SK-N-SH (cell line): ENCODE results near the gene RBM10. TPM values are rescaled to one million over a fixed set of nuclear protein-coding genes. Genes with fewer than 3 reads are reported as not detected.

ENCODE experiments used
- CTCF ChIA-PET: fragments of 300-600, 350-600 bp; formaldehyde crosslinking; extraction: SDS; loops from one replicate; lab custom pipeline; 2021; lab: Yijun Ruan, JAX
- POLR2A ChIA-PET: fragments of 350-600 bp; sonication (Branson Sonifier 250); formaldehyde crosslinking; extraction: SDS; loops from one replicate; lab custom pipeline; 2020; ENCODE audit warnings: antibody characterized with exemption, inconsistent platforms; lab: Yijun Ruan, JAX
- DNase-seq: peaks from one replicate; pipeline ENCODE4 v3.0.0; 2012
- H2AFZ ChIP-seq: fragments of 200-600 bp; sonication (generic); 2 replicates; pipeline ENCODE4 v1.8.1; 2016; ENCODE audit warnings: antibody characterized with exemption, mild to moderate bottlenecking, low read depth
- H3F3A ChIP-seq: fragments of 200-600 bp; sonication (generic); replicated peaks from 2 replicates; pipeline ENCODE3; 2016; ENCODE audit warnings: antibody characterized with exemption, mild to moderate bottlenecking; ENCODE audit not compliant: insufficient read depth
- H3K27ac ChIP-seq, 2 experiments: fragments of 200-500 bp in 1 of 2; fragments of 200-600 bp in 1 of 2; sonication (Bioruptor generic) in 1 of 2; sonication (generic), shearing (Covaris generic) in 1 of 2; 2 replicates each; pipeline versions ENCODE4 v1.5.1 to v1.6.1; 2014 to 2016; ENCODE audit warnings: low read depth in 2 of 2, inconsistent platforms in 1 of 2, low read length in 1 of 2, mild to moderate bottlenecking in 1 of 2, mixed read lengths in 1 of 2
- H3K27me3 ChIP-seq: fragments of 200-600 bp; sonication (generic), shearing (Covaris generic); 2 replicates; pipeline ENCODE4 v1.6.1; 2016; ENCODE audit warnings: mixed run types; ENCODE audit not compliant: insufficient read depth
- H3K36me3 ChIP-seq, 2 experiments: fragments of 200-500 bp in 1 of 2; fragments of 200-600 bp in 1 of 2; sonication (Bioruptor generic) in 1 of 2; sonication (generic) in 1 of 2; replicated peaks in 1 of 2; 2 replicates each; pipeline versions ENCODE3 to v1.5.1; 2014 to 2016; ENCODE audit warnings: low read length in 1 of 2, mild to moderate bottlenecking in 1 of 2; ENCODE audit not compliant: insufficient read depth in 2 of 2, control insufficient read depth in 1 of 2
- H3K4me1 ChIP-seq, 2 experiments: fragments of 200-500 bp in 1 of 2; fragments of 200-600 bp in 1 of 2; sonication (Bioruptor generic) in 1 of 2; sonication (generic), shearing (Covaris generic) in 1 of 2; 2 replicates each; pipeline versions ENCODE4 v1.5.1 to v1.6.1; 2014 to 2016; ENCODE audit warnings: low read depth in 1 of 2, low read length in 1 of 2, mixed run types in 1 of 2; ENCODE audit not compliant: insufficient read depth in 2 of 2, control insufficient read depth in 1 of 2
- H3K4me2 ChIP-seq: fragments of 200-600 bp; sonication (generic), shearing (Covaris generic); 2 replicates; pipeline ENCODE4 v1.6.1; 2017; ENCODE audit warnings: mixed run types
- H3K4me3 ChIP-seq, 2 experiments: fragments of 200-500 bp in 1 of 2; fragments of 200-600 bp in 1 of 2; sonication (Bioruptor generic) in 1 of 2; sonication (generic), shearing (Covaris generic) in 1 of 2; 2 replicates each; pipeline versions ENCODE4 v1.5.1 to v1.8.1; 2014 to 2016; ENCODE audit warnings: low read depth in 2 of 2, inconsistent platforms in 1 of 2, low read length in 1 of 2, mild to moderate bottlenecking in 1 of 2, mixed read lengths in 1 of 2, moderate library complexity in 1 of 2
- H3K79me2 ChIP-seq: fragments of 200-600 bp; sonication (generic); 2 replicates; pipeline ENCODE4 v1.8.1; 2017; ENCODE audit warnings: mild to moderate bottlenecking; ENCODE audit not compliant: insufficient read depth
- H3K9ac ChIP-seq: fragments of 200-600 bp; sonication (generic); 2 replicates; pipeline ENCODE4 v1.6.1; 2017; ENCODE audit warnings: mixed run types
- H3K9me2 ChIP-seq: fragments of 200-600 bp; sonication (generic); 2 replicates; pipeline ENCODE4 v1.6.1; 2017; ENCODE audit warnings: mixed run types
- H3K9me3 ChIP-seq: fragments of 200-600 bp; sonication (generic); 2 replicates; pipeline ENCODE4 v1.6.1; 2017; ENCODE audit warnings: mixed run types, mild to moderate bottlenecking, moderate library complexity
- H4K20me1 ChIP-seq: fragments of 200-600 bp; sonication (generic); 2 replicates; pipeline ENCODE4 v1.6.1; 2017; ENCODE audit warnings: mild to moderate bottlenecking, mixed run types; ENCODE audit not compliant: insufficient read depth
- CHD2 ChIP-seq: fragments of 150-350 bp; IDR thresholded peaks from 2 replicates; pipeline ENCODE4 v1.6.1; 2018; ENCODE audit warnings: low read length; ENCODE audit not compliant: partially characterized antibody
- ELF1 ChIP-seq: IDR thresholded peaks from 2 replicates; pipeline ENCODE4 v1.4.0; 2012
- EZH2phosphoT487 ChIP-seq: fragments of 200-600 bp; sonication (generic); IDR thresholded peaks from 2 replicates; pipeline ENCODE4 v1.6.1; 2017; ENCODE audit warnings: low read depth, mixed run types, mild to moderate bottlenecking, antibody characterized with exemption, moderate library complexity, borderline replicate concordance
- IRF3 ChIP-seq: fragments of 150-350 bp; IDR thresholded peaks from 2 replicates; pipeline ENCODE4 v1.6.1; 2016; ENCODE audit warnings: mild to moderate bottlenecking, low read depth, low read length
- MAX ChIP-seq: IDR thresholded peaks from 2 replicates; pipeline ENCODE4 v1.4.0; 2012; ENCODE audit warnings: low read depth
- PBX3 ChIP-seq: IDR thresholded peaks from 2 replicates; pipeline ENCODE4; 2012
- RAD21 ChIP-seq: IDR thresholded peaks from 2 replicates; pipeline ENCODE4 v1.6.1; 2012; ENCODE audit warnings: mild to moderate bottlenecking, low read length
- TAF1 ChIP-seq: IDR thresholded peaks from 2 replicates; pipeline ENCODE4 v1.6.1; 2012; ENCODE audit warnings: low read depth, mild to moderate bottlenecking, low read length, moderate library complexity, borderline replicate concordance
- WGBS: methylation state at CpG from one replicate; pipeline ENCODE4 v1.1.6; 2017; ENCODE audit warnings: low lambda C conversion rate; 5-methylcytosine and 5-hydroxymethylcytosine counted together
- polyA plus RNA-seq, 3 experiments: library from polyadenylated mRNA; depleted of rRNA; stranded (reverse); fragments of >200 nt; gene quantifications; 2 replicates each; pipeline ENCODE4 v1.2.3, GENCODE V29; 2012

Gene RBM10
- polyA plus RNA-seq, 1 of the 3 experiments (the other 2 are of a cell fraction): 34.4 TPM

- H3K4me2 ChIP-seq: no peak overlapping the region
- H3K27ac ChIP-seq: no peak overlapping the region
- TF ChIP-seq MAX: no peak
- peaks cover 25% of the 10 kb centered on the region for H3K79me2 ChIP-seq
- H3K9ac ChIP-seq: no peak overlapping the region
- DNase-seq: no peak
- H3K27me3 ChIP-seq: no peaks in the 10 kb centered on the region
- H3F3A ChIP-seq: peaks cover 23% of the 10 kb centered on the region
- WGBS: 53% methylated on average over 2 of the region's 2 CpGs
- CTCF ChIA-PET: interaction anchor here (0.7 to 1.3 kb wide), 2 partner anchors 12 to 293 kb away, joined by 3 read pairs; partner anchors contain the start of gene CDK16
- POLR2A ChIA-PET: no interaction called here
- peaks cover 0 to 7% of the 10 kb centered on the region in 2 experiments; a peak in 2 of 4 replicates for H3K4me1 ChIP-seq
- H3K9me2 ChIP-seq: no peaks in the 10 kb centered on the region
- H2AFZ ChIP-seq: no peak overlapping the region
- peaks cover 10% of the 10 kb centered on the region; the same call in 1 of the 2 replicates for H4K20me1 ChIP-seq
- H3K4me3 ChIP-seq: no peak overlapping the region
- no peaks in the 10 kb centered on the region for H3K9me3 ChIP-seq
- H3K36me3 ChIP-seq: peaks cover 8 to 34% of the 10 kb centered on the region in 2 experiments
Measured at GRCh38 chrX:47231167-47231566, 86.1 kb downstream of the RBM10 start.

- peaks cover 23% of the 10 kb centered on the region for H3F3A ChIP-seq
- WGBS: 60% methylated on average over 7 of the region's 8 CpGs
- peak overlapping the region; percentile 78 for H2AFZ ChIP-seq
- peak overlapping the region; percentile 92 to 97 for H3K27ac ChIP-seq
- peak overlapping the region; percentile 78 to 83 for H3K4me3 ChIP-seq
- H3K36me3 ChIP-seq: peaks cover 10 to 23% of the 10 kb centered on the region in 2 experiments
- CTCF ChIA-PET: interaction anchor here (0.7 to 1.3 kb wide), 2 partner anchors 14 to 80 kb away, joined by 3 to 4 read pairs; partner anchors contain the start of gene CDK16
- H4K20me1 ChIP-seq: peaks cover 21% of the 10 kb centered on the region; the same call in 1 of the 2 replicates
- no peaks in the 10 kb centered on the region for H3K9me3 ChIP-seq
- H3K27me3 ChIP-seq: no peaks in the 10 kb centered on the region
- H3K4me2 ChIP-seq: peak overlapping the region; percentile 97
- peak overlapping the region; percentile 93 for H3K9ac ChIP-seq
- H3K4me1 ChIP-seq: peaks cover 0 to 10% of the 10 kb centered on the region in 2 experiments; a peak in 2 of 4 replicates
- H3K79me2 ChIP-seq: peaks cover 36% of the 10 kb centered on the region
- TF ChIP-seq PBX3 (no peak), CHD2 (no peak), ELF1 (no peak), IRF3 (no peak), RAD21 (no peak), EZH2phosphoT487 (no peak), TAF1 (no peak)
- POLR2A ChIA-PET: interaction anchor here (1.0 to 2.4 kb wide), 5 partner anchors 11 to 152 kb away, joined by 3 to 10 read pairs (median 5); no protein-coding TSS in a partner anchor
- DNase-seq: no peak
- no peaks in the 10 kb centered on the region for H3K9me2 ChIP-seq
Measured at GRCh38 chrX:47232197-47232802, 87.3 kb downstream of the RBM10 start.
